H54 (cell line): ENCODE data around the gene FIP1L1.
"Not testable (repeated sequence)": the region's sequence is repeated elsewhere in the genome, so short reads cannot be mapped to it uniquely, and the experiment has no call there.

Experiments used
- DNase-seq: peaks from one replicate; pipeline ENCODE4 v3.0.0; 2011; ENCODE audit warnings: low spot score, mixed read lengths; ENCODE audit not compliant: insufficient read length
- FAIRE-seq: peaks from 3 replicates; lab custom pipeline; 2011; peaks lifted over from hg19 to GRCh38; lab: Jason Lieb, UNC
- POLR2A ChIP-seq: IDR thresholded peaks from 2 replicates; pipeline ENCODE4 v1.6.1; 2011; ENCODE audit warnings: low read depth, mild to moderate bottlenecking, low read length

Gene FIP1L1

DNA sequence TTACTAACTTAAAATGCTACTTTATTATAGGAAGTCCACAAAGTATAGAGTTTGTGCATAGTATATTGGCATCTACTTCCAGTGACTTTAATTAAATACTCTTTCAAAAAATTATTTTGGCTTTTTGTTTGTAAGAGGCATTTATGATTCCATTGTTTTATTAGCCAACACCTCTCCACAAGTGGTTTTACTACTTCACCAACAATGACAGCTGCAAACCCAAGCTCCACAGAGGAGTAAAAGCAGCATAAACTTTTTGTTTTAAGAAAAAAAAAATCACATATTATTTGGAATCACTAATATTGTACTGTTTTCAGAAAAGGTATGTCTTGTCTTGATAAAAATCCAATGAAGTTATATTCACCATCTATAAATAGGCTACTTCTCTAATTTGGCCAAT is 88.5 kb downstream of the FIP1L1 start:
- DNase-seq (no peak), FAIRE-seq (no peak)
- TF ChIP-seq POLR2A = no peak

DNA sequence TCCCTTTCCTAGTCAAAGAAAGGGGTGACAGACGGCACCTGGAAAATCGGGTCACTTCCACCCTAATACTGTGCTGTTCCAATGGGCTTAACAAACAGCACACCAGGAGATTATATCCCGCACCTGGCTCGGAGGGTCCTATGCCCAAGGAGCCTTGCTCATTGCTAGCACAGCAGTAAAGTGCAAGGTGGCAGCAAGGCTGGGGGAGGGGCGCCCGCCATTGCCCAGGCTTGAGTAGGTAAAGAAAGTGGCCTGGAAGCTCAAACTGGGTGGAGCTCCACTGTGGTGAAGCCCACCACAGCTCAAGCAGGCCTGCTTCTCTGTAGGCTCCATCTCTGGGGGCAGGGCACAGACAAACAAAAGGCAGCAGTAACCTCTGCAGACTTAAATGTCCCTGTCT is 89.1 kb downstream of the FIP1L1 start:
- not testable (repeated sequence) for FAIRE-seq, DNase-seq

DNA sequence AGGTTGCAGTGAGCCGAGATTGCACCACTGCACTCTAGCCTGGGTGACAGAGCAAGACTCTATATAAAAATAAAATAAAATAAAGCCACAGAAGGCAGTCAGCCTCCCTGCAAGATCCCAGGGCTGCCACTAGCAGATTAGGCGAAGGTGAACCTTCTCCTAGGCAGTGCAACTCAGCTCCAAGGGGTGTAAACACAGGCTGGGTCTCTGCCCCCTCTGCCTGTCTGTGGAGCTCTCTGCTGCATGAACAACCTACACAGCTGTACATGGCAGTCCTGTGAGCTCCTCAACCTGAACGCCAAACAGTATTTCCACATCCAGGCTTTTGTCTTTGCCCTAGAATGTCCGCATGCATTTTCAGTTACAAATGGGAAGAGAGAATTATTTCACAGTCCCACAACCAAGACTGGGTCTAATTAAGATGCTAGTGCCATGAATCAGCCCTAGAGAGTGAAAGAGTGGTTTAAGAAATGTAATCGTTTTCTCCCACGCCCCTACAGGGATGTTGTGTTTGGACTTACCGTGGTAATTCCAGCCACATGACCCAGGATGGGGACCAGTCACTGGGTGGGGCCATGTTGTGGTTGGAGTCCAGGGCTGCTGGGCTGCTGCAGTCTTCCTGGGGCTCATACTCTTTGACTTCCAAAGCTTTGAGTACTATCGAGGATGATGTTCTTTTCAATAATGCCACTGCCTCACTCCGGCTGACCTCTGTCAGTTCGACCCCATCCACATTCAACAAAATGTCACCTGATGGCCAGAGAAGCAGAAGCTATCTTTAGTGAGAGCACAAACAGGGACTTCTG is 99.0 kb downstream of the FIP1L1 start:
- peak; percentile 75 for FAIRE-seq
- no peak for DNase-seq
- TF ChIP-seq POLR2A = no peak

DNA sequence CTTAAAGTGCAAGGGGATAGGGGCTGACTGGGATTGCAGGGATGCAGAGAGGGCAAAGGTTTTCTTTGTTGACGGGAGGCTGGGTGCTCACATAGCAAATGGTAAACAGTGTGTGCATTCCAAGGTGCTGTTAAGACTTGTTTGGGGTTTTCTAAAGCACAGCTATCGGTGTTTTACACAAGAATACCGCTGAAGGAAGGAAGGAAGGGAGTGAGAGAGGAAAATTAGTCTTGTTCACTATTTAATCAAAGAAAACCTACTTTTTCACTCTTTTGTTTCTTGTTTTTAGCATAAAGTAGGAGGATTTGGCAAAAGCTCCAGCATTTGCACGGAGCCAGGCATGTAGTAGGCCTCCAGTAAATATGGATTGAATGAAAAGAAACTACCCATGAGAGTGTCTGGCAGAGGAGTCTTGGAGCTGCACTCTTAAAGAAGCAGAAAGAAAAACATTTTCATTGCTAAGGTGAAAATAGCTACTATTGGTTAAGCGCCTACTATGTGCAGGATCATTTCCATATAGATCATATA is 99.7 kb downstream of the FIP1L1 start:
- no peak for FAIRE-seq
- no peak for TF ChIP-seq POLR2A
- no peak for DNase-seq

DNA sequence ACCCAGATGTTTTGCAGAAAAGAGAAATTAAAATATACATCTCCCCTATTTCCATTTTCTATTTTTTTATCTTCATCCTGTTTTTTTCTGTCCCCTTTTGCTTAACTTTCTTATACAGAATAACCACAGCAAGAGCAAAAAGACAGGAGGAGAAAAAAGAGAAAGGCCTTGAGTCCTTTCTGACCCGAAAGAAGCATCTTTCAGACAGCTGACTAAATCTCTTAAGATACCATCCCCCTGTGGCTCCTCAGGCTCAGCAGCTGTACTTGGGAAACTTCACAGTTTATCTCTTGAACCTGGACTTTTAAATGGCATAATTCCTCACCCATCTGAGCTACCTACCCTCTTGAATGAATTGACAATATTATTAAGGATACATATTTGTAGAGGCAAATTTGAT is 100.2 kb downstream of the FIP1L1 start:
- DNase-seq = no peak
- no peak for TF ChIP-seq POLR2A
- FAIRE-seq = no peak

DNA sequence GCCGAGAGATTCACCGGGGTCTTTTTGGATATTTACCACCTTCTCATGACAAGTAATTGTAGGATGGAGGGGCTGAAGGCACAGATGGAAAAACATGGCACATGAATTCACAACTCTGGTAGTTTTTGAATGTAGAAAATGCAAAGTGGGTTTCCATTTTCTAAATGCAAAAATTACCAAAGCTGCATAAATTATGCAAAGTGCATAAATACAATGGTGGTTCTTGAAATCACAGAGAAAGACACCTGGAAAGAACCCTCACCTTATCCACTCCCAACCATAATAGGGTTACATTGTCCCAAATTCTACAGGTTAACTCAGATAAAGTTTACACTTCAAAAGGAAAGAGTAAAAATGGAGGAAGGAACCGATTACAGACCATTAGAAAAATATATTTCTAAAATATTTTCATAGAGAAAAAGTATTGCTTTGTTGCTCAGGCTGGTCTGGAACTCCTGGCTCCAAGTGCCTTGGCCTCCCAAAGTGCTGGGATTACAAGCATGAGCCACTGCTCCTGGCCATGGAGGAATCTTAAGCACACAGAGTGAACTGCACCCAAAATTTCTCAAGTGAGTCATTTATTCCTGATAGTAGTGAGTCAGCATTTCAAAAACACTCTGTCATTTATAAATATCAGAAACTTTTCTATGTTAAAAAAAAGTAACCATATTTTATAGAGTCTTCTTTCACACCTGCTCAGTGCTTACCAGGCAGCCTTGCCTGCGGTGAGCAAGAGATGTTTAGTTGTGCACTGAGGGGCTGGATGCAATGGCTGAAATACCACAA is 101.4 kb downstream of the FIP1L1 start:
- DNase-seq (no peak), FAIRE-seq (no peak)
- no peak for TF ChIP-seq POLR2A

DNA sequence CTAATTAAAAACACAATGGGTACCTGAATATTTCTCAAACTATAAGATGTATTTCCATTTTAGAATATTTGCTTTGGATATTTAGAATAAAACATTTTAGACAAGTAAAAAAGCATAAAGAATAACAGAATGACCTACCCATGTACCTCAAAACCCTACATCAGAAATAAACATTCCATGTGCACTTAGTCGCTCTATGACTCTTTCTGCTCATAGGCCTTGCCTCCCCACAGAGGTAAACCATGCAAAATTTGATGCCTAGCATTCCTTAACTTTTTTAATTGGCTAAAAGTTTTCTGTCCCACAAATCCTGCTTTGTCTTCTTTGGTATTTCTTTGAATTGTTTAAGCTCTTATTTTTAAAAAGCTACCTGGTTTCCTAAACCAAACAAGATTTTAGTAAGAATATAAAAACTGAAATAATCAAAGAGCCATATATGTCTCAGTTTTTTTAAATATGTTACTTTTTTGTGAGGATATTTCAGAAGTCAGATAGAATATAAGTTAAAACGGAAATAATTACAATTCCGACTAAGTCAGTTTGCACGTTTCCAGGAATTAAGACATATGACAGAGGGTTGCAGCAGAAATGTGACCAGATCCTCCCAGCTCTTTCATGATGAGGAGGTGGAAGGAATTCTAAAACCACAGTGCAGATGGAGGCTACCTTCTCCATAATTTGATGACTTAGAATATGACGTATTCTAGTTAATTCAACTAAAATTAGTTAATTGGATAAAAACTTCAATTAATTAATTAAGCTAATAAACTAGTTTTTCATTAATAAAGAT is 102.5 kb downstream of the FIP1L1 start:
- TF ChIP-seq POLR2A = no peak
- FAIRE-seq (no peak), DNase-seq (no peak)

DNA sequence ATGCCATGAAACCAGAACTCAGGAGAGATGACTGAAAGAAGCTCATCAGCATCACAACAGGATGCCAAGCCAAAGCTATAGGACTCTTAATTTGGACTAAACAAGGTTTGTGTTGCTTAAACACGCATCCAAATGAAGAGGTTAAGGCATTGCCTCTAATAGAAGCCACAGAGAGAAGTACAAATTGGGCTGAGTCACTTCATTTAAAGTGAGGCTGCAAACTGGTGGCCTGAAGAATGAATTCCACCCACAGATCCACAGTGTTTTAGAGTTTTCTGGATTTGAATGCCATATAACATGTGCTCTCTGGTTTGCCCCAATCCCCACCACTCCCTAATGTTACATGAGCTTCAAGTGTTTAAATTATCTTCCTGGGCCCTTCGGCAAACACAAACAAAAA is 103.5 kb downstream of the FIP1L1 start:
- TF ChIP-seq POLR2A = no peak
- DNase-seq = no peak

DNA sequence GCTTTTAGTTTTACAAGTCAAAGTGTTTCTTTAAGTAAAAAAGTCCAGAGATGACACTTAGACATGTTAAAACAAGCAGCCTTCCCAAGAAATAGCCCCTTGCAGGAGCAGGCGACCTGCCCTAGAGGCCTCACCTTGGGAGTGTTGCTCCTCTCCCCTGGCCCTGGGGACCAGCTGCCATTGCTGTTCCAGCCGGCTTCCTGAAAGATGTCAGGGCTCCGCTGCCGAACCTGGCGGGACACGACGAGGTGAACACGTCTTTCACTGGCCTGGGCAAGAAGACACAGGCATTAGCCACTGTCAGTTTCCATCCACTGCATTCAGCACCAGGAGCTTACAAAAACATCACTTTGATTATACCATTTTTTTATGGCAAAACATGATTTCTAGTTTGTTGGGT is 104.1 kb downstream of the FIP1L1 start:
- DNase-seq = no peak
- TF ChIP-seq POLR2A = no peak
- no peak for FAIRE-seq

More for the DNA sequence above, 103.5 kb downstream of the FIP1L1 start:
- FAIRE-seq = no peak

DNA sequence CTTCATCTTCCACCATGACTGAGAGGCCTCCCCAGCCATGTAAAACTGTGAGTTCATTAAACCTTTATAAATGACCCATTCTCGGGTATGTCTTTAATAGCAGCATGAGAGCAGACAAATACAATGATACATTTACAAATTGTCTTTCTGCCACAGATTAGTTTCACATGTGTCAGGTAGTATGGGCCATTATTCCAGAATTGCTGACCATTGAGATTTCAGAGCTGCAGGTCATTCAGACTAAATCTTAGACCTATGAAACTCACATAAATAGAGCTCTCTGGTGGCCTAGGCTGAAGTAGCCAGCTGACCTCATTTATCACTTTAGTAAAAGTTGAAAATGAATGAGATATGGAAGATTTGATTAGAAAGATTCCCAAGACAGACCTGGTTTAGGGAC is 105.8 kb downstream of the FIP1L1 start:
- no peak for FAIRE-seq
- TF ChIP-seq POLR2A = no peak

DNA sequence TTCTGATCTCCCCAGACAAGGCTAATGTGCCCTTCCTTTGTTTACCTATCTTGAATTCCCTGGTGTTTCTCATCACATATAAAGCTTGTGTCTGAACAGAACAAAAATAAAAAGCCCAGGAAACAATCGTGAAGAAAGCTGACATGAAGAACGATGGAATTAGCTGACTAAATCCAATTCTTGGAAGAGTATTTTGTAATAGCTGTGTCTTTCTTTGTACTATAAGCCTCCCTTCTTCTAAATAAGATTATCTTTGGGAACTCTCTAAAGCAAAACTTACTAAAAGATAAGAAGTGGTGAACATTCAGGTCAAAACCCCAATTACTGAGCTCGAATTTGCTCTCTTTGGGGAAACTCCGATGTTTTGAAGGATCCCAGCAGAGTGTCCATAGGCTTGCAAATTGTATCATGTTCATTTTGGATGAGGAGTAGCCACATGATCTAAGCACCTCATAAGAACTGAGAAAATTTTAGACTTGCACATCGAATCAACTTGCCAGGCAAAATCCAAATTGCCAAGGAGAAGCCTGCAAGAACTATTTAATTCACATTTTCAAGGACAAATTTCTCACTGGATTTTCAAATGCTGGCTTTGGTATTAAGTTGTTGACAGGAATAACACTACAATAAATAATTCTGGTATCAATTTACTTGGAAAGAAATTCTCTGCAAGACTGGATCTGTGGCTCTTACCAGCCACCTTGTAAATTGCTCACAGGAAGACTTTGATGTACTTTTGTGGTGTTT is 107.6 kb downstream of the FIP1L1 start:
- TF ChIP-seq POLR2A = no peak
- DNase-seq = no peak
- FAIRE-seq = no peak

More for the DNA sequence above, 105.8 kb downstream of the FIP1L1 start:
- no peak for DNase-seq

DNA sequence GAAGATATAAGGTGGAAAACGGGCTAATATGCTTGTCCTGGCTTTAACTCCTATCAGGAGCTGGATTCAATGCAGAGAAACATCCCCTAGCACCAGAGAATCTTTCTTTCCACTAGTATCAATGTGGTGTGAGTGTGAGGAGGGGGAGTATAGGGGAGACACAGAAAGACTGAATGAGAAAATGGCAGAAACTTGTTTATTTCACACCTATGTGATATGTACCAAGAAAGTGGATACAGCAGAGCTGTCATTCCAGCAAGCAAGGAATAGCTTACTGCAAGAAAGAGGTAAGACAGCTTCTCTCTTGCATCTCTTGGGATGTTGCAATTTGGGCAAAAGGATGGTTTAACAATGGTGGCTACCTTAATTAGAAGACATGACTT is 108.2 kb downstream of the FIP1L1 start:
- no peak for DNase-seq
- no peak for TF ChIP-seq POLR2A
- FAIRE-seq = no peak

DNA sequence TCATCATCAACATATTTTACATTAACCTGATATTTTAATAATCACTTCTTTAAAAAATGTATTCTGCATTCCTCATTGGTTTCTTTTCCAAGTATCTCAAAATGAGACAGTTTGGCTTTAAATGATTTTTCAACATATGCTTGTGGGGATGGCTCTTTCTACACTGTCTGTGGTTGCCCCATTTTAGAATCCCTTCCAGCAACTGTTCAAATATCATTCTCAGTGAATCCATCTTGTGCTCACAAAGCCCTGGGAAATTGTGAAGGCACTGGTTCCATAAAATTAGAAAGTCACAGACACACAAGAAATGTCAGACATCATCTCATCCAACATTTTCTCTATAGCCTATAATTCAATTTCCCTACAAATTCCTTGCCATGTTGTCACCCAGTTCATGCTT is 110.3 kb downstream of the FIP1L1 start:
- FAIRE-seq = no peak

More for the DNA sequence above, 110.3 kb downstream of the FIP1L1 start:
- TF ChIP-seq POLR2A = no peak
- DNase-seq = no peak
